ENCODE data around the gene WDR88.
"Not testable (repeated sequence)": the region's sequence is repeated elsewhere in the genome, so short reads cannot be mapped to it uniquely, and the experiment has no call there.

DNA sequence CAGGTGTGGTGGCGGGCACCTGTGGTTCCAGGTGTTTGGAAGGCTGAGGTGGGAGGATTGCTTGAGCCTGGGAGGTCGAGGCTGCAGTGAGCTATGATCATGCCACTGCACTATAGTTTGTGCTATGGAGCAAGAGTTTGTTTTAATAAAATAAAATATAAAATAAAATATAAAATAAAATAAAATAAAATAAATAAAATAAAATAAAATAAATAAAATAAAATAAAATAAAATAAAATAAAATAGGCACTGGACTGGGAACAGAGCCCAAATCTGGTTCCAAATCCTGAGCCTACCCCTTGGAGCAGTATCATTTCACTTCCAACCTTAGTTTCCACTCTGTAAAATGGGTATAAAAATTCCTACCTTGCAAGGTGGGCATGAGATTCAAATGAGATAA, 90.3 kb downstream of the WDR88 start:
- TF ChIP-seq CTCF (IDR thresholded peaks at IDR 0.05); POLR2A (IDR thresholded peaks at IDR 0.05); POLR2AphosphoS5 (IDR thresholded peaks at IDR 0.05); EP300 (IDR thresholded peaks at IDR 0.05; ENCODE audit: low read depth): not testable (repeated sequence)

Measured in transverse colon (tissue), 4 donors.